Sigmoid colon (tissue), 7 donors: Measurements from ENCODE around the gene AP3B1. TPM values are rescaled to one million over a fixed set of nuclear protein-coding genes. Genes with fewer than 3 reads are reported as not detected.

Experiments used
- DNase-seq: peaks from one replicate; pipeline ENCODE4 v3.0.0-alpha.2; 2019
- H3K27ac ChIP-seq, 4 donors: fragments of 200-600 bp; sonication (generic); one replicate each; pipeline ENCODE4 v1.5.1; 2016 to 2019; ENCODE audit warnings: mild to moderate bottlenecking in 1 of 4
- H3K27me3 ChIP-seq, 3 donors: fragments of 200-600 bp; sonication (generic); one replicate each; pipeline ENCODE4 v1.5.1; 2019; ENCODE audit warnings: mild to moderate bottlenecking in 1 of 3
- H3K36me3 ChIP-seq, 4 donors: fragments of 200-600 bp; sonication (generic); one replicate each; pipeline ENCODE4 v1.5.1; 2016 to 2019
- H3K4me1 ChIP-seq, 4 donors: fragments of 200-600 bp; sonication (generic); one replicate each; pipeline ENCODE4 v1.5.1; 2017 to 2019
- H3K4me3 ChIP-seq, 4 donors: fragments of 200-600 bp; sonication (generic); one replicate each; pipeline ENCODE4 v1.5.1; 2017 to 2019; ENCODE audit warnings: mild to moderate bottlenecking in 2 of 4, moderate library complexity in 1 of 4
- H3K9me3 ChIP-seq, 4 donors: fragments of 200-600 bp in 3 of 4; sonication (generic) in 3 of 4; one replicate each; pipeline versions ENCODE4 v1.5.1 to v1.6.1; 2013 to 2019
- CTCF ChIP-seq, 4 experiments: fragments of 450-650 bp in 3 of 4; fragments of 200-600 bp in 1 of 4; IDR thresholded peaks; one replicate each; pipeline ENCODE4 v1.5.1; 2016 to 2019; ENCODE audit warnings: antibody characterized with exemption in 4 of 4, mild to moderate bottlenecking in 3 of 4, moderate library complexity in 2 of 4
- EP300 ChIP-seq, 4 donors: sonication (generic); formaldehyde crosslinking; IDR thresholded peaks; one replicate each; pipeline ENCODE4 v1.6.1; 2017; ENCODE audit warnings: antibody characterized with exemption in 4 of 4
- POLR2A ChIP-seq, 2 donors: fragments of 450-650 bp; IDR thresholded peaks; one replicate each; pipeline ENCODE4 v1.6.1; 2016; ENCODE audit warnings: antibody characterized with exemption in 2 of 2, mild to moderate bottlenecking in 2 of 2, moderate library complexity in 2 of 2
- POLR2AphosphoS5 ChIP-seq, 4 donors: sonication (generic); formaldehyde crosslinking; IDR thresholded peaks; one replicate each; pipeline ENCODE4 v1.6.1; 2017; ENCODE audit warnings: antibody characterized with exemption in 4 of 4
- WGBS, 2 donors: extraction: QIAGEN DNeasy Blood & Tissue Kit; methylation state at CpG; one replicate each; pipeline ENCODE4 v1.1.7; 2013; 5-methylcytosine and 5-hydroxymethylcytosine counted together
- intact Hi-C: fragments of 100-400 bp; cut with DNase I; formaldehyde crosslinking; loops from one replicate; pipeline ENCODE4 v1.15.1; 2023
- polyA plus RNA-seq, 3 donors: library from polyadenylated mRNA; stranded (reverse); fragments of 200-250 nt; gene quantifications; one replicate each; pipeline ENCODE4 v1.2.3, GENCODE V29; 2013
- total RNA-seq, 4 donors: library from RNA; depleted of rRNA; stranded (reverse); fragments of >200 nt; gene quantifications; one replicate each; pipeline ENCODE4 v1.1.0, GENCODE V29; 2016
- donor health status: healthy with polysubstance abuse.
- donor health status: Bipolar disorder and iron deficiency.
- donor health status: healthy.

Gene AP3B1
- total and polyA plus RNA-seq, 7 donors, result 26.8 to 48.2 (median 35.1) TPM

- WGBS, 2 donors, result 72 to 81% methylated on average over 6 of the region's 6 CpGs
- no peak for DNase-seq
- Histone ChIP-seq H3K9me3 (no peaks in the 10 kb centered on the region), H3K4me3 (no peak overlapping the region), H3K27ac (no peak overlapping the region), H3K27me3 (no peaks in the 10 kb centered on the region), H3K36me3 (peaks cover 0 to 16% (median 2%) of the 10 kb centered on the region in 4 donors), H3K4me1 (no peaks in the 10 kb centered on the region)
- TF ChIP-seq CTCF (IDR thresholded peaks at IDR 0.05) (no peak), POLR2A (IDR thresholded peaks at IDR 0.05) (no peak), POLR2AphosphoS5 (IDR thresholded peaks at IDR 0.05) (no peak), EP300 (IDR thresholded peaks at IDR 0.05) (no peak)
- intact Hi-C loops, result loop anchor here (10.0 kb wide), 1 partner anchor 355 kb away; no protein-coding TSS in a partner anchor
Measured at GRCh38 chr5:78000191-78000590, 294.3 kb downstream of the AP3B1 start.

- Histone ChIP-seq H3K4me3 (no peak overlapping the region), H3K9me3 (no peaks in the 10 kb centered on the region), H3K4me1 (no peaks in the 10 kb centered on the region), H3K36me3 (peaks cover 0 to 16% (median 2%) of the 10 kb centered on the region in 4 donors), H3K27ac (no peak overlapping the region), H3K27me3 (no peaks in the 10 kb centered on the region)
- DNase-seq, result no peak
- 97 to 98% methylated on average over 7 of the region's 7 CpGs for WGBS, 2 donors
- intact Hi-C loops, result no loop called here
- TF ChIP-seq POLR2A (IDR thresholded peaks at IDR 0.05) (no peak), EP300 (IDR thresholded peaks at IDR 0.05) (no peak), CTCF (IDR thresholded peaks at IDR 0.05) (no peak), POLR2AphosphoS5 (IDR thresholded peaks at IDR 0.05) (no peak)
Measured at GRCh38 chr5:77999399-77999798, 295.1 kb downstream of the AP3B1 start.

- 97 to 98% methylated on average over 3 of the region's 3 CpGs for WGBS, 2 donors
- H3K36me3 ChIP-seq, result peaks cover 0 to 14% (median 0%) of the 10 kb centered on the region in 4 donors
- no peak for DNase-seq
- H3K4me3 ChIP-seq, result no peak overlapping the region
- intact Hi-C loops, result no loop called here
- no peak overlapping the region for H3K27ac ChIP-seq
- no peak for TF ChIP-seq CTCF (IDR thresholded peaks at IDR 0.05)
- TF ChIP-seq POLR2A (IDR thresholded peaks at IDR 0.05), result no peak
- TF ChIP-seq EP300 (IDR thresholded peaks at IDR 0.05), result no peak
- no peak for TF ChIP-seq POLR2AphosphoS5 (IDR thresholded peaks at IDR 0.05)
- H3K9me3 ChIP-seq, result no peaks in the 10 kb centered on the region
- H3K27me3 ChIP-seq, result no peaks in the 10 kb centered on the region
- no peaks in the 10 kb centered on the region for H3K4me1 ChIP-seq
Measured at GRCh38 chr5:77996943-77997342, 297.6 kb downstream of the AP3B1 start.

- DNase-seq, result no peak
- Histone ChIP-seq H3K4me1 (no peaks in the 10 kb centered on the region), H3K27me3 (no peaks in the 10 kb centered on the region), H3K4me3 (no peak overlapping the region), H3K27ac (no peak overlapping the region), H3K36me3 (peaks cover 0 to 8% (median 0%) of the 10 kb centered on the region in 4 donors), H3K9me3 (no peaks in the 10 kb centered on the region)
- WGBS, 2 donors, result 81 to 91% methylated on average over 12 of the region's 12 CpGs
- TF ChIP-seq EP300 (IDR thresholded peaks at IDR 0.05) (no peak), POLR2AphosphoS5 (IDR thresholded peaks at IDR 0.05) (no peak), CTCF (IDR thresholded peaks at IDR 0.05) (no peak), POLR2A (IDR thresholded peaks at IDR 0.05) (no peak)
- intact Hi-C loops, result no loop called here
Measured at GRCh38 chr5:77995793-77996409, 298.6 kb downstream of the AP3B1 start.

- no peaks in the 10 kb centered on the region for H3K27me3 ChIP-seq
- H3K9me3 ChIP-seq, result no peaks in the 10 kb centered on the region
Measured at GRCh38 chr5:77994943-77995342, 299.6 kb downstream of the AP3B1 start.

More at GRCh38 chr5:77994943-77995342, 299.6 kb downstream of the AP3B1 start:
- WGBS, 2 donors, result 20 to 54% methylated on average over 3 of the region's 3 CpGs
- DNase-seq, result no peak
- no peak overlapping the region for H3K4me3 ChIP-seq
- no peak overlapping the region for H3K27ac ChIP-seq
- peaks cover 0 to 8% (median 0%) of the 10 kb centered on the region in 4 donors for H3K36me3 ChIP-seq
- intact Hi-C loops, result no loop called here
- TF ChIP-seq POLR2A (IDR thresholded peaks at IDR 0.05) (no peak), EP300 (IDR thresholded peaks at IDR 0.05) (no peak), CTCF (IDR thresholded peaks at IDR 0.05) (no peak)
- no peaks in the 10 kb centered on the region for H3K4me1 ChIP-seq
